Liver (tissue), 3 donors: ENCODE results near the gene MRPL50.

Source experiments
- CTCF ChIP-seq: fragments of 150-350 bp; IDR thresholded peaks from 2 replicates; pipeline ENCODE4 v1.5.1; 2017; ENCODE audit warnings: improper control_type of control experiment, low read depth, low read length; ENCODE audit not compliant: missing input control
- REST ChIP-seq: IDR thresholded peaks from 2 replicates; pipeline ENCODE4 v1.6.1; 2016; ENCODE audit warnings: antibody characterized with exemption, mild to moderate bottlenecking
- TAF1 ChIP-seq: conservative IDR thresholded peaks from 2 replicates; pipeline ENCODE4 v1.6.1; 2016; ENCODE audit warnings: antibody characterized with exemption, mild to moderate bottlenecking
- donor health status: healthy.
- donor health status: healthy.

GRCh38 chr9:101353683-101354082, 44.7 kb downstream of the MRPL50 start:
- TF ChIP-seq CTCF (no peak), REST (no peak), TAF1 (no peak)
